ENCODE results near the gene ETNK2. TPM values are rescaled to one million over a fixed set of nuclear protein-coding genes. Genes with fewer than 3 reads are reported as not detected.

ETNK2 gene
- total and polyA plus RNA-seq, 2 of the 8 experiments (the other 6 are each of a cell fraction or from before 2014, with no cell fraction given), result 20.1 to 26.7 TPM

GRCh38 chr1:204151552-204152309, at the start of gene ETNK2 (continued):
- no peak; the same call in none of the 2 replicates for TF ChIP-seq E2F6 (IDR thresholded peaks at IDR 0.05)
